HepG2 (cell line): Measurements from ENCODE around the gene ZBTB46. TPM values are rescaled to one million over a fixed set of nuclear protein-coding genes. Genes with fewer than 3 reads are reported as not detected.

ENCODE experiments used
- CHD2 ChIP-seq: IDR thresholded peaks from 2 replicates; pipeline ENCODE4 v1.6.1; 2011; ENCODE audit warnings: low read depth, low read length, improper control_type of control experiment
- CHD4 ChIP-seq: fragments of 200-600 bp; sonication (generic); IDR thresholded peaks from 2 replicates; pipeline ENCODE4 v1.7.0; 2017; ENCODE audit warnings: mild to moderate bottlenecking, low read length, borderline replicate concordance
- FOXA1 ChIP-seq, 2 experiments: fragments of 450-650 bp in 1 of 2; sonication (generic) in 1 of 2; formaldehyde crosslinking in 1 of 2; IDR thresholded peaks; 2 replicates each; pipeline versions ENCODE4 v1.4.0 to v1.6.1; 2016 to 2020; ENCODE audit warnings: missing genetic modification reagents in 1 of 2
- FOXK1 ChIP-seq: sonication (generic); formaldehyde crosslinking; IDR thresholded peaks from 2 replicates; pipeline ENCODE4 v1.4.0; 2020; ENCODE audit warnings: low read depth, missing genetic modification reagents, borderline replicate concordance
- HNF4A ChIP-seq: sonication (generic); formaldehyde crosslinking; IDR thresholded peaks from 2 replicates; pipeline ENCODE4 v1.4.0; 2020; ENCODE audit warnings: missing genetic modification reagents
- IRF9 ChIP-seq: sonication (generic); formaldehyde crosslinking; IDR thresholded peaks from 2 replicates; pipeline ENCODE4 v1.8.0; 2022; ENCODE audit warnings: missing genetic modification reagents, mild to moderate bottlenecking, borderline replicate concordance
- KDM1A ChIP-seq: IDR thresholded peaks from 2 replicates; pipeline ENCODE4 v1.6.1; 2016; ENCODE audit warnings: missing compliant biosample characterization
- NCOR1 ChIP-seq: fragments of 200-600 bp; sonication (generic); IDR thresholded peaks from 2 replicates; pipeline ENCODE4 v1.7.0; 2017; ENCODE audit warnings: antibody characterized with exemption, low read length, borderline replicate concordance
- NFKB2 ChIP-seq: sonication (generic); formaldehyde crosslinking; IDR thresholded peaks from 2 replicates; pipeline ENCODE4 v1.4.0; 2020; ENCODE audit warnings: missing genetic modification reagents, borderline replicate concordance
- PAWR ChIP-seq: sonication (generic); formaldehyde crosslinking; IDR thresholded peaks from 2 replicates; pipeline ENCODE4 v1.4.0; 2020; ENCODE audit warnings: missing genetic modification reagents, mild to moderate bottlenecking, borderline replicate concordance
- PRPF4 ChIP-seq: fragments of 200-400 bp; formaldehyde crosslinking; IDR thresholded peaks from 2 replicates; pipeline ENCODE4 v1.6.1; 2016; ENCODE audit warnings: low read length, low read depth; ENCODE audit not compliant: poor library complexity, severe bottlenecking
- RBM39 ChIP-seq: fragments of 200-400 bp; formaldehyde crosslinking; IDR thresholded peaks from one replicate; pipeline ENCODE4 v1.6.1; 2018; ENCODE audit warnings: antibody characterized with exemption, mild to moderate bottlenecking, low read depth, low read length; ENCODE audit not compliant: poor library complexity, severe bottlenecking
- RORA ChIP-seq: sonication (generic); formaldehyde crosslinking; IDR thresholded peaks from 2 replicates; pipeline ENCODE4 v1.5.0; 2020; ENCODE audit warnings: mild to moderate bottlenecking, missing genetic modification reagents, moderate library complexity
- SAFB2 ChIP-seq: sonication (generic); formaldehyde crosslinking; IDR thresholded peaks from 2 replicates; pipeline ENCODE4 v1.5.1; 2020; ENCODE audit warnings: missing genetic modification reagents, low read depth, mild to moderate bottlenecking, borderline replicate concordance
- SCMH1 ChIP-seq: sonication (generic); formaldehyde crosslinking; IDR thresholded peaks from 2 replicates; pipeline ENCODE4 v1.9.0; 2021; ENCODE audit warnings: missing genetic modification reagents, mild to moderate bottlenecking, borderline replicate concordance
- SNAPC5 ChIP-seq: sonication (generic); formaldehyde crosslinking; IDR thresholded peaks from 2 replicates; pipeline ENCODE4 v1.8.1; 2023; ENCODE audit warnings: mild to moderate bottlenecking, missing genetic modification reagents, borderline replicate concordance
- SOX6 ChIP-seq, 2 experiments: fragments of 450-650 bp in 1 of 2; sonication (generic) in 1 of 2; formaldehyde crosslinking in 1 of 2; IDR thresholded peaks; 2 replicates each; pipeline versions ENCODE4 v1.4.0 to v1.6.1; 2017 to 2020; ENCODE audit warnings: antibody characterized with exemption in 1 of 2, mild to moderate bottlenecking in 1 of 2, missing genetic modification reagents in 1 of 2
- SP2 ChIP-seq: sonication (generic); formaldehyde crosslinking; IDR thresholded peaks from 2 replicates; pipeline ENCODE4 v1.5.1; 2020; ENCODE audit warnings: mild to moderate bottlenecking, missing genetic modification reagents
- TAF1 ChIP-seq: sonication (generic); formaldehyde crosslinking; IDR thresholded peaks from 2 replicates; pipeline ENCODE4 v1.4.0; 2020; ENCODE audit warnings: missing genetic modification reagents
- ZBTB33 ChIP-seq: sonication (generic); formaldehyde crosslinking; IDR thresholded peaks from 2 replicates; pipeline ENCODE4 v1.4.0; 2020; ENCODE audit warnings: missing genetic modification reagents
- ZBTB7B ChIP-seq: sonication (generic); formaldehyde crosslinking; IDR thresholded peaks from 2 replicates; pipeline ENCODE4 v1.4.0; 2020; ENCODE audit warnings: missing genetic modification reagents
- ZFAT ChIP-seq: sonication (generic); formaldehyde crosslinking; conservative IDR thresholded peaks from 2 replicates; pipeline ENCODE4 v1.8.1; 2023; ENCODE audit warnings: missing genetic modification reagents, inconsistent platforms
- ZFP36L2 ChIP-seq: sonication (generic); formaldehyde crosslinking; IDR thresholded peaks from 2 replicates; pipeline ENCODE4 v1.4.0; 2020; ENCODE audit warnings: missing genetic modification reagents
- ZMAT3 ChIP-seq: sonication (generic); formaldehyde crosslinking; conservative IDR thresholded peaks from 2 replicates; pipeline ENCODE4 v1.7.0; 2021; ENCODE audit warnings: missing genetic modification reagents
- ZNF460 ChIP-seq: sonication (generic); formaldehyde crosslinking; IDR thresholded peaks from 2 replicates; pipeline ENCODE4 v1.5.1; 2020; ENCODE audit warnings: missing genetic modification reagents, mild to moderate bottlenecking, borderline replicate concordance
- ZNF576 ChIP-seq: sonication (generic); formaldehyde crosslinking; IDR thresholded peaks from 2 replicates; pipeline ENCODE4 v1.4.0; 2020; ENCODE audit warnings: mild to moderate bottlenecking, missing genetic modification reagents
- ZNF816 ChIP-seq: sonication (generic); formaldehyde crosslinking; IDR thresholded peaks from 2 replicates; pipeline ENCODE4 v1.8.0; 2022; ENCODE audit warnings: missing genetic modification reagents, mild to moderate bottlenecking, borderline replicate concordance
- polyA plus RNA-seq, 8 experiments: library from polyadenylated mRNA; depleted of rRNA in 3 of 8; stranded (reverse) in 7 of 8; unstranded in 1 of 8; fragments of >200 nt; fragmentation: Illumina TruSeq in 4 of 8; extraction: Trizol in 4 of 8; gene quantifications; 2 replicates each; pipeline versions ENCODE4 v1.2.1 to v1.2.3, GENCODE V29; 2011 to 2016; ENCODE audit warnings: low read depth in 4 of 8, missing spikeins in 1 of 8, mixed read lengths in 1 of 8; ENCODE audit not compliant: insufficient read depth in 1 of 8
- total RNA-seq, 5 experiments: library from RNA; depleted of rRNA; stranded (reverse); fragments of >200 nt; fragmentation: Illumina TruSeq; extraction: Trizol; gene quantifications; 2 replicates each; pipeline ENCODE4 v1.2.3, GENCODE V29; 2016; ENCODE audit warnings: low read depth in 1 of 5

The ZBTB46 gene
- total and polyA plus RNA-seq, 2 of the 13 experiments (the other 11 are each of a cell fraction or from before 2014, with no cell fraction given) = 1.6 to 13.5 TPM

- peak; percentile 68; the same call in 1 of the 2 replicates for TF ChIP-seq ZBTB33 (CRISPR knock-in tag)
- no peak for TF ChIP-seq CHD4
- TF ChIP-seq FOXA1 (IDR thresholded peaks at IDR 0.05) = no peak
- TF ChIP-seq FOXA1 (CRISPR knock-in tag; IDR thresholded peaks at IDR 0.05) = peak; percentile 60
- peak; percentile 85 for TF ChIP-seq TAF1 (CRISPR knock-in tag)
- TF ChIP-seq ZNF816 (CRISPR knock-in tag) = peak; percentile 91
- peak; percentile 88 for TF ChIP-seq ZBTB7B (CRISPR knock-in tag)
- TF ChIP-seq SP2 = peak; percentile 71
- no peak for TF ChIP-seq PRPF4
- TF ChIP-seq NCOR1 = peak; percentile 72; the same call in 1 of the 2 replicates
- no peak for TF ChIP-seq SOX6 (IDR thresholded peaks at IDR 0.05)
- TF ChIP-seq SOX6 (CRISPR knock-in tag; IDR thresholded peaks at IDR 0.05) = no peak
- peak; percentile 93 for TF ChIP-seq ZFP36L2
- TF ChIP-seq SCMH1 (CRISPR knock-in tag) = no peak
- TF ChIP-seq HNF4A (CRISPR knock-in tag) = peak; percentile 58
- peak; percentile 66 for TF ChIP-seq RBM39
- no peak; the same call in 1 of the 2 replicates for TF ChIP-seq PAWR (CRISPR knock-in tag)
- peak; percentile 81; the same call in 1 of the 2 replicates for TF ChIP-seq KDM1A (CRISPR knock-in tag)
- peak; percentile 92 for TF ChIP-seq NFKB2 (CRISPR knock-in tag)
- TF ChIP-seq FOXK1 = peak; percentile 97
- peak; percentile 93 for TF ChIP-seq SAFB2 (CRISPR knock-in tag)
- peak; percentile 86; the same call in 1 of the 2 replicates for TF ChIP-seq ZFAT (CRISPR knock-in tag)
- TF ChIP-seq ZNF460 = peak; percentile 61
- TF ChIP-seq ZNF576 (CRISPR knock-in tag) = no peak
- TF ChIP-seq SNAPC5 = peak; percentile 95
- TF ChIP-seq RORA (CRISPR knock-in tag) = no peak
- TF ChIP-seq ZMAT3 = peak; percentile 97
- peak; percentile 74; the same call in 1 of the 2 replicates for TF ChIP-seq IRF9 (CRISPR knock-in tag)
- peak; percentile 69 for TF ChIP-seq CHD2
These were observed 123.3 kb downstream of the ZBTB46 start, which contains the start of the genes ARFRP1 and ZGPAT (continued) for GRCh38 chr20:63707558-63708300.
